Measurements from ENCODE around the gene MRPL4. TPM values are rescaled to one million over a fixed set of nuclear protein-coding genes. Genes with fewer than 3 reads are reported as not detected.

MRPL4 gene
- total and polyA plus RNA-seq, 2 of the 13 experiments (the other 11 are each of a cell fraction or from before 2014, with no cell fraction given): 40.6 to 42.5 TPM

DNA sequence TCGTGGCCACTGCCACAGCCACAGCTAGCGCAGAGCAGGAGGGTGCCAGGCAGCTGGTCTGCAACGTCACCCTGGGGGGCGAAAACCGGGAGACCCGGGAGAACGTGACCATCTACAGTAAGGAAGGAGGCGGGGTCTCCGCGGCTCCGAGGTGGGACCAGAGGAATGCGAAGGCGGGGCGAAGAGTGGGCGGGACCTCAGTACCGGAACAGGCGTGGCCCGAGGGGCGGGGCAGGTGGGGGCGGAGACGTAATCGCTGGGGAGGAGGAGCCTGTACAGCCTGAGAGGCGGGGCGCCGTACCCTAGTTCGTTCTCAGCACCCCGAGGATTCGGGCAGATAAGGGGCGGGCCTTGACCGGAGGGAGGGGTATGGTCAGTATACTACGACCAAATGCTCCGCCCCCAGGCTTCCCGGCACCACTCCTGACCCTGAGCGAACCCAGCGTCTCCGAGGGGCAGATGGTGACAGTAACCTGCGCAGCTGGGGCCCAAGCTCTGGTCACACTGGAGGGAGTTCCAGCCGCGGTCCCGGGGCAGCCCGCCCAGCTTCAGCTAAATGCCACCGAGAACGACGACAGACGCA, 40.3 kb downstream of the MRPL4 start (continued):
- TF ChIP-seq ZNF605 (CRISPR knock-in tag; IDR thresholded peaks at IDR 0.05) (no peak), CREB1 (IDR thresholded peaks at IDR 0.05) (no peak), CREB1 (CRISPR knock-in tag; IDR thresholded peaks at IDR 0.05) (no peak; the same call in 1 of the 2 replicates), ZNF766 (CRISPR knock-in tag; IDR thresholded peaks at IDR 0.05; ENCODE audit: borderline replicate concordance) (no peak), ZNF17 (CRISPR knock-in tag; IDR thresholded peaks at IDR 0.05) (no peak), NFIB (CRISPR knock-in tag; IDR thresholded peaks at IDR 0.05; ENCODE audit: borderline replicate concordance) (no peak), ZNF510 (CRISPR knock-in tag; IDR thresholded peaks at IDR 0.05; ENCODE audit: low read depth) (no peak), ATAD3A (CRISPR knock-in tag; IDR thresholded peaks at IDR 0.05) (no peak), ZSCAN25 (CRISPR knock-in tag; IDR thresholded peaks at IDR 0.05) (no peak), U2AF1 (optimal IDR thresholded peaks at IDR 0.05; ENCODE audit: low read depth, low read length) (no peak), ETV5 (CRISPR knock-in tag; IDR thresholded peaks at IDR 0.05; ENCODE audit: borderline replicate concordance) (no peak), HNF4A (CRISPR knock-in tag; IDR thresholded peaks at IDR 0.05) (no peak), EZH2 (conservative IDR thresholded peaks at IDR 0.05; ENCODE audit: low read depth, low read length) (no peak), ZNF550 (CRISPR knock-in tag; IDR thresholded peaks at IDR 0.05; ENCODE audit: borderline replicate concordance) (no peak), ZNF235 (CRISPR knock-in tag; IDR thresholded peaks at IDR 0.05; ENCODE audit: borderline replicate concordance) (no peak)
- TF ChIP-seq, protein P1, sequence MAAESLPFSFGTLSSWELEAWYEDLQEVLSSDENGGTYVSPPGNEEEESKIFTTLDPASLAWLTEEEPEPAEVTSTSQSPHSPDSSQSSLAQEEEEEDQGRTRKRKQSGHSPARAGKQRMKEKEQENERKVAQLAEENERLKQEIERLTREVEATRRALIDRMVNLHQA (CRISPR knock-in tag; IDR thresholded peaks at IDR 0.05): no peak
- TF ChIP-seq, protein P2, sequence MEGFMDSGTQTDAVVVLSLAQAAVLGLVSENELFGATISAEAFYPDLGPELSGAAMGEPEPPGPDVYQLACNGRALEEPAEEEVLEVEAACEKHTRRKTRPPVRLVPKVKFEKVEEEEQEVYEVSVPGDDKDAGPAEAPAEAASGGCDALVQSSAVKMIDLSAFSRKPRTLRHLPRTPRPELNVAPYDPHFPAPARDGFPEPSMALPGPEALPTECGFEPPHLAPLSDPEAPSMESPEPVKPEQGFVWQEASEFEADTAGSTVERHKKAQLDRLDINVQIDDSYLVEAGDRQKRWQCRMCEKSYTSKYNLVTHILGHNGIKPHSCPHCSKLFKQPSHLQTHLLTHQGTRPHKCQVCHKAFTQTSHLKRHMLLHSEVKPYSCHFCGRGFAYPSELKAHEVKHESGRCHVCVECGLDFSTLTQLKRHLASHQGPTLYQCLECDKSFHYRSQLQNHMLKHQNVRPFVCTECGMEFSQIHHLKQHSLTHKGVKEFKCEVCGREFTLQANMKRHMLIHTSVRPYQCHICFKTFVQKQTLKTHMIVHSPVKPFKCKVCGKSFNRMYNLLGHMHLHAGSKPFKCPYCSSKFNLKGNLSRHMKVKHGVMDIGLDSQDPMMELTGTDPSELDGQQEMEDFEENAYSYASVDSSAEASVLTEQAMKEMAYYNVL (CRISPR knock-in tag; IDR thresholded peaks at IDR 0.05; ENCODE audit: borderline replicate concordance): no peak
- TF ChIP-seq, protein P3, sequence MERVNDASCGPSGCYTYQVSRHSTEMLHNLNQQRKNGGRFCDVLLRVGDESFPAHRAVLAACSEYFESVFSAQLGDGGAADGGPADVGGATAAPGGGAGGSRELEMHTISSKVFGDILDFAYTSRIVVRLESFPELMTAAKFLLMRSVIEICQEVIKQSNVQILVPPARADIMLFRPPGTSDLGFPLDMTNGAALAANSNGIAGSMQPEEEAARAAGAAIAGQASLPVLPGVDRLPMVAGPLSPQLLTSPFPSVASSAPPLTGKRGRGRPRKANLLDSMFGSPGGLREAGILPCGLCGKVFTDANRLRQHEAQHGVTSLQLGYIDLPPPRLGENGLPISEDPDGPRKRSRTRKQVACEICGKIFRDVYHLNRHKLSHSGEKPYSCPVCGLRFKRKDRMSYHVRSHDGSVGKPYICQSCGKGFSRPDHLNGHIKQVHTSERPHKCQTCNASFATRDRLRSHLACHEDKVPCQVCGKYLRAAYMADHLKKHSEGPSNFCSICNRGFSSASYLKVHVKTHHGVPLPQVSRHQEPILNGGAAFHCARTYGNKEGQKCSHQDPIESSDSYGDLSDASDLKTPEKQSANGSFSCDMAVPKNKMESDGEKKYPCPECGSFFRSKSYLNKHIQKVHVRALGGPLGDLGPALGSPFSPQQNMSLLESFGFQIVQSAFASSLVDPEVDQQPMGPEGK (CRISPR knock-in tag; IDR thresholded peaks at IDR 0.05): 0 out of 2 replicates have a peak, but pooled peaks have one; percentile 12
- TF ChIP-seq, protein P4, sequence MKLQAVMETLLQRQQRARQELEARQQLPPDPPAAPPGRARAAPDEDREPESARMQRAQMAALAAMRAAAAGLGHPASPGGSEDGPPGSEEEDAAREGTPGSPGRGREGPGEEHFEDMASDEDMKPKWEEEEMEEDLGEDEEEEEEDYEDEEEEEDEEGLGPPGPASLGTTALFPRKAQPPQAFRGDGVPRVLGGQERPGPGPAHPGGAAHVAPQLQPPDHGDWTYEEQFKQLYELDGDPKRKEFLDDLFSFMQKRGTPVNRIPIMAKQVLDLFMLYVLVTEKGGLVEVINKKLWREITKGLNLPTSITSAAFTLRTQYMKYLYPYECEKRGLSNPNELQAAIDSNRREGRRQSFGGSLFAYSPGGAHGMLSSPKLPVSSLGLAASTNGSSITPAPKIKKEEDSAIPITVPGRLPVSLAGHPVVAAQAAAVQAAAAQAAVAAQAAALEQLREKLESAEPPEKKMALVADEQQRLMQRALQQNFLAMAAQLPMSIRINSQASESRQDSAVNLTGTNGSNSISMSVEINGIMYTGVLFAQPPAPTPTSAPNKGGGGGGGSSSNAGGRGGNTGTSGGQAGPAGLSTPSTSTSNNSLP (IDR thresholded peaks at IDR 0.05; ENCODE audit: low read depth, low read length): no peak
- TF ChIP-seq, protein P5, sequence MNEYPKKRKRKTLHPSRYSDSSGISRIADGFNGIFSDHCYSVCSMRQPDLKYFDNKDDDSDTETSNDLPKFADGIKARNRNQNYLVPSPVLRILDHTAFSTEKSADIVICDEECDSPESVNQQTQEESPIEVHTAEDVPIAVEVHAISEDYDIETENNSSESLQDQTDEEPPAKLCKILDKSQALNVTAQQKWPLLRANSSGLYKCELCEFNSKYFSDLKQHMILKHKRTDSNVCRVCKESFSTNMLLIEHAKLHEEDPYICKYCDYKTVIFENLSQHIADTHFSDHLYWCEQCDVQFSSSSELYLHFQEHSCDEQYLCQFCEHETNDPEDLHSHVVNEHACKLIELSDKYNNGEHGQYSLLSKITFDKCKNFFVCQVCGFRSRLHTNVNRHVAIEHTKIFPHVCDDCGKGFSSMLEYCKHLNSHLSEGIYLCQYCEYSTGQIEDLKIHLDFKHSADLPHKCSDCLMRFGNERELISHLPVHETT (CRISPR knock-in tag; conservative IDR thresholded peaks at IDR 0.05): 0 out of 2 replicates have a peak, but pooled peaks have one; percentile 41
- TF ChIP-seq, protein P6, sequence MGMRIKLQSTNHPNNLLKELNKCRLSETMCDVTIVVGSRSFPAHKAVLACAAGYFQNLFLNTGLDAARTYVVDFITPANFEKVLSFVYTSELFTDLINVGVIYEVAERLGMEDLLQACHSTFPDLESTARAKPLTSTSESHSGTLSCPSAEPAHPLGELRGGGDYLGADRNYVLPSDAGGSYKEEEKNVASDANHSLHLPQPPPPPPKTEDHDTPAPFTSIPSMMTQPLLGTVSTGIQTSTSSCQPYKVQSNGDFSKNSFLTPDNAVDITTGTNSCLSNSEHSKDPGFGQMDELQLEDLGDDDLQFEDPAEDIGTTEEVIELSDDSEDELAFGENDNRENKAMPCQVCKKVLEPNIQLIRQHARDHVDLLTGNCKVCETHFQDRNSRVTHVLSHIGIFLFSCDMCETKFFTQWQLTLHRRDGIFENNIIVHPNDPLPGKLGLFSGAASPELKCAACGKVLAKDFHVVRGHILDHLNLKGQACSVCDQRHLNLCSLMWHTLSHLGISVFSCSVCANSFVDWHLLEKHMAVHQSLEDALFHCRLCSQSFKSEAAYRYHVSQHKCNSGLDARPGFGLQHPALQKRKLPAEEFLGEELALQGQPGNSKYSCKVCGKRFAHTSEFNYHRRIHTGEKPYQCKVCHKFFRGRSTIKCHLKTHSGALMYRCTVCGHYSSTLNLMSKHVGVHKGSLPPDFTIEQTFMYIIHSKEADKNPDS (CRISPR knock-in tag; IDR thresholded peaks at IDR 0.05): no peak

Data from HepG2 (cell line).